Camera-type eye (tissue), 1 donor: ENCODE results near the gene CAMP. TPM values are rescaled to one million over a fixed set of nuclear protein-coding genes. Genes with fewer than 3 reads are reported as not detected.

Source experiments
- total RNA-seq: library from RNA; depleted of rRNA; stranded (reverse); fragments of >200 nt; gene quantifications from one replicate; pipeline ENCODE4 v1.2.3, GENCODE V29; 2014

CAMP gene, protein sequence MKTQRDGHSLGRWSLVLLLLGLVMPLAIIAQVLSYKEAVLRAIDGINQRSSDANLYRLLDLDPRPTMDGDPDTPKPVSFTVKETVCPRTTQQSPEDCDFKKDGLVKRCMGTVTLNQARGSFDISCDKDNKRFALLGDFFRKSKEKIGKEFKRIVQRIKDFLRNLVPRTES
- not detected for total RNA-seq

DNA sequence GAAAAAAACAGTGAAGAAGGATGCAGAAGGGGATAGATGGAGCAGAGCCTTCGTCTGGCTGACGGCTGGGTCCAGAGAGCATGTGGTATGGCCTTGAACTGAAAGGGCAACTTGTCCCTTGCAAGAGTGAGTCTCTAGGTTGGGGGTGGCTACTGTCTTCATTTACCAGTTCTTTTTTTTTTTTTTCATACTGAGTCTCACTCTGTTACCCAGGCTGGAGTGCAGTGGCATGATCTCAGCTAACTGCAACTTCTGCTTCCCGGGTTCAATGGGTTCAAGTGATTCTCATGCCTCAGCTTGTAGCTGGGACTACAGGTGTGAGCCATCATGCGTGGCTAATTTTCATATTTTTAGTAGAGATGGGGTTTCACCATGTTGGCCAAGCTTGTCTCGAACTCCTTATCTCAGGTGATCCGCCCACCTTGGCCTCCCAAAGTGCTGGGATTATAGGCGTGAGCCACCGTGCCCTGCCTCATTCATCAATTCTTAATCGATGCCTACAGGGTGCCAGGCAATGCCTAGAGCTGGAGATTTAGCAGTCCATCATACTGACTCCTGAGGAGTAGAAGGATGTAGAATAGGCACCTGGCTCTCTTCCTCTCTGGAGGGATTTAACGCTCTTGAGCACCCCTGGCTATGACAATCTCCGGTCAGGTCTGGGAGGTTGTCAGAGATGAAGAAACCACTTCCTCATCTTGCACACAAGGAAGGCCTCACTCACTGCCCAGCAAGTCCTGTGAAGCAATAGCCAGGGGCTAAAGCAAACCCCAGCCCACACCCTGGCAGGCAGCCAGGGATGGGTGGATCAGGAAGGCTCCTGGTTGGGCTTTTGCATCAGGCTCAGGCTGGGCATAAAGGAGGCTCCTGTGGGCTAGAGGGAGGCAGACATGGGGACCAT, at the start of gene CAMP:
Gene CAMP (plus strand): TSS at position 880 of the 898 bp plus-strand sequence. CDS start 17 bp downstream, at position 897.

DNA sequence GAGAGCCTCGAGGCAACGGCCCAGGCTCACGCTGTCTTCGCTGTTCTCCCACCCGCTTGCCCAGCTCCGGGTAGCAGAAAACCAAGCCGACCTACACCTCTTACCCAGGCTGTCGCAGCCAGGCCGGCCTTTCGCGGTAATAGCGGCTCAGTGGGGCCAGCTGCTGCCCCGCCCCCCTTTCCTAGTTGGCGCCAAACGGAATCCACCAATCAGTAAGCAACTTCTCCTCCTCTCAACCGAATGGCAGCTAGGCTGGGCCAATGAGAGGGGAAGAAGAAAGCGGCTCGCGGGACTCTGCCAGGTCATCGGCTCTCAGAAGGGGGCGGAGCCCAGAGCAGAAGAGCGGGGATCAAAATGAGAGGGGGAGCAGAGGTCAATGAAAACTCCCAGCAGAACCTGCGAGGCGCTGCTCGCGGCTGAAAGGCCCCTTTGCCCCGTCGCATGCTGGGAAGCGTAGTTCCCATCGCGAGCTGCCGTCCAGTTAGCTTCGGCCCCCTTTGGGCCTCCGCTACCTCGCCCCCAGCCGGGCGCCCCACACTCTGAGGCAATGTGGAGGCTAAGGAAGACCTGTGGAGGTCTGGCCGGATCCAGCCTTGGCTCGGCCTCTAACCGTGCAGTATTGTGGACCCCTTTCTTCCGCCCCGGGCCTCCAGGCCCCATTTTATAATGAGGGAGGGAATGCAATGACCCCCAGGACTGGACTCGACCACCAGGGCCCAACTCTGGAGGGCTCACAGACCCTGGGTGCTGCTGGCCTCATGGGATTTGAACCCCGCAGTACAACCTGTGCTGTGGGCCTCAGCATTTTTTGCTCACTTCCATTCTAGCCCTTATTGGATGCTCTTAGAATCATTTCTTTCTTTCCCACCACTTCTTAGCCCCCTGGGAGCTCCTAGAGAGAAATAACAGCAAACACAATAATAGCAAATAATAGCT, 34.8 kb upstream of the CAMP start, which contains the start of gene CDC25A:
Gene CDC25A (minus strand): TSS at position 152 of the 936 bp plus-strand sequence. CDS start 470 bp downstream, outside the sequence.

Other genes starting within 250 kb of the CAMP start
- 172 TPM for gene MAP4, start 207.1 kb upstream of the CAMP start, total RNA-seq
- 4.6 TPM for gene CDC25A, start 35.1 kb upstream of the CAMP start, total RNA-seq
- 26.1 TPM for gene ZNF589, start 17.6 kb downstream of the CAMP start, total RNA-seq
- 35.7 TPM for gene NME6, start 77.9 kb downstream of the CAMP start, total RNA-seq
- gene SPINK8, start 110.2 kb downstream of the CAMP start, total RNA-seq, result not detected
- not detected for gene FBXW12, start 148.7 kb downstream of the CAMP start, total RNA-seq
- 92.6 TPM for gene PLXNB1, start 206.6 kb downstream of the CAMP start, total RNA-seq
- 10.4 TPM for gene CCDC51, start 216.6 kb downstream of the CAMP start, total RNA-seq
- 194 TPM for gene TMA7, start 216.8 kb downstream of the CAMP start, total RNA-seq
- gene ATRIP, start 223.2 kb downstream of the CAMP start, total RNA-seq, result 8.9 TPM